Cardiac fibroblast (primary cell): ENCODE measurements around the gene XPO6.

Source experiments
- DNase-seq, 2 donors: peaks; one replicate each; pipeline versions ENCODE4 v3.0.0 to v3.0.0-alpha.2; 2010; ENCODE audit warnings: low read depth in 2 of 2
- H3K4me3 ChIP-seq, 2 donors: replicated peaks in 1 of 2; 1 replicate in 1 of 2; 2 replicates in 1 of 2; pipeline ENCODE4 v1.5.1; 2011; ENCODE audit warnings: low read depth in 2 of 2, low read length in 2 of 2, mild to moderate bottlenecking in 2 of 2, moderate library complexity in 1 of 2
- CTCF ChIP-seq: IDR thresholded peaks from one replicate; pipeline ENCODE4 v1.5.1; 2011; ENCODE audit warnings: low read depth, mild to moderate bottlenecking, low read length, inconsistent platforms

The XPO6 gene

GRCh38 chr16:28068976-28069375 lies 142.8 kb downstream of the XPO6 start:
- DNase-seq: no peak
- no peak for TF ChIP-seq CTCF
- H3K4me3 ChIP-seq: no peak overlapping the region

DNA sequence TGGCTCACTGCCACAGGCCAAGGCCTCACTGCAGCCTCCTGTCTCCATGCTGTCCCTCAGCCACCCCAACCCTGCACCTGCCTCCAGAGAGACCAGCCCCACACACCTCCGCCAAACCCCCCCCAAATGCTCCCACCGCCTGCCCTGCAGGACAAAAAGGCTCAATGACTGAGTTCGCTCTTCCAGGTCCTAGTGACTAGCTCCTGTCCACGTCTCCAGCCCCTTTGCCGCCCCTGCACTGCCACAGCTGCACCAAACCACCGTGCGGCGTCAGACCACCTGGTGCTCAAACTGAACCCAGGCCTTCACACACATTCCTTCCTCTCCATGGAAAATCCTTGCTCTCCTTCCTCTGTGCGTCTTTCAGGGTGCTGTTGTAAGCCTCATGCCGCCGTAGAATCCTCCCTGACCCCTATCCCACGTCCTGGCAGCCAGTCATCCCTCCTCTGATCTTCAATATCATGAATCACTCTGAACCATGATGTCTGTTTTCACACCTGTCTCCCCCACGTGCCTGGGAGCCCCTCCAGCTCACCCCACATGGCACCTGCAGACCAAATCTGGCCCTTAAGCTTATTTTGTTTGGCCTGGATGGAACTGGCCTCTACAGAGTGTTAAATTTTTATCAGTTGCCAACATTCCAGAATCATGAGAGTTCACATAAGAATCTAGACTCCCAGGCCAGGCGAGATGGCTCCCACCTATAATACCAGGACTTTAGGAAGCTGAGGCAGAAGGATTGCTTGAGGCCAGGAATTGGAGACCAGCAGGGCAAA lies 144.0 kb downstream of the XPO6 start:
- H3K4me3 ChIP-seq: no peak overlapping the region
- no peak for TF ChIP-seq CTCF
- peak; percentile 64 to 72 for DNase-seq

DNA sequence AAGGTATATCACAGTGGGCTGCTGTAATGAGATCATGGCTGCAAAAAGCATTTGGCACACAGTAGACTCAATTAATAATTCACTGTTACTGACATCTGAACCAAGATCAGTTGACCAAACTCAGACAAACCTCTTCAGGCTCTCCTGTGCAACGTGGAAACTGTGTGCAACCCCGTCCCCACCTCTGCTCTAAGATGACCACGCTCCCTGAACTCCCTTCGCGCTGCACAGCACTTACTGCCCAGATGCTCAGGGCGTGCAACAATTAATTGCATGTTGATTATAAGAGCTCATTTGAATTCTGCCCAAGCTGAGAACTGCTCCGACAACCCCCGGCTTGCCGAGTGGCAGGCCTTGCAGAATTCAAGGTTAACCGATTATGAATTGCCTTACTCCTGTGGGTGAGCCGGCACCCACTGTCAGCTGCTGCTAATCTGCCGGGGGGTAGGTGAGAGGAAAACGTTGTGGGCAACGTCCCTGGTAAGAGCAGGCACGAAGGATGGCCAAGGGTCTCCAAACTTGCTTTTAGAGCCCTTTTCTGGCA lies 147.0 kb downstream of the XPO6 start:
- DNase-seq: no peak
- H3K4me3 ChIP-seq: no peak overlapping the region
- TF ChIP-seq CTCF: no peak

GRCh38 chr16:28064150-28064549 lies 147.6 kb downstream of the XPO6 start:
- TF ChIP-seq CTCF: no peak
- no peak overlapping the region for H3K4me3 ChIP-seq
- DNase-seq: no peak

DNA sequence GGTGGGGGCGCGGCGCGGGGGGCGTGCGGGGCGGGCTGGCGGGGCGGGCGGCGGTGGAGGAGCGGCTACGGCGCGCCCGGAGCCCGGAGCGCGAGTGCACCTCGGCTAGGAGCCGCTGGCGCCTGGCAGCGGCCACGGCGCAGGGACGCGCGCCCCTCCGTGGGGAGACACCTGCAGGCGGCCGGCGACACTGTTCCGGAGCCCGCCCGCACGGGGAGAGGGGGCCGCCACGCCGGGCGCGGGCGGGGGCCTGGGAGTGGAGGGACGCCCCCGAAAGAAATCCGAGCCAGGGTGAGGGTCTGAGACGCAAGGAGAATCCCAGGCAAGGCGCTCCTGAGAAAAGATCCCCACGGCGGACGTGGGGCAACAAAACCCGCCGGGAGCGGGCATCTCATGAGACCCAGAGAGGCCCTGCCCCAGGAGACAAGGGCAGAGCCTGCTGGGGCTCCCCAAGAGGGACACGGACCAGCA lies 148.1 kb downstream of the XPO6 start, which contains the start of gene GSG1L:
Gene GSG1L (minus strand): TSS at position 124 of the 471 bp plus-strand sequence. CDS start 290 bp downstream, outside the sequence.
- no peak for TF ChIP-seq CTCF
- DNase-seq: no peak
- H3K4me3 ChIP-seq: no peak within 1 kb of the TSS

GRCh38 chr16:28062847-28063521 lies 148.8 kb downstream of the XPO6 start:
- DNase-seq: peak in 1 of 2 donors; percentile 12
- no peak overlapping the region for H3K4me3 ChIP-seq
- no peak for TF ChIP-seq CTCF
